Liver (tissue), 5 donors: ENCODE results near the gene AWAT2. TPM values are rescaled to one million over a fixed set of nuclear protein-coding genes. Genes with fewer than 3 reads are reported as not detected.

ENCODE experiments used
- polyA plus RNA-seq, 2 donors: library from polyadenylated mRNA; stranded (reverse) in 1 of 2; unstranded in 1 of 2; fragments of 200-250 nt in 1 of 2; fragments of >200 nt in 1 of 2; fragmentation: Nextera tagmentation in 1 of 2; extraction: Ambion mirVana in 1 of 2; gene quantifications; one replicate each; pipeline versions ENCODE4 v1.2.1 to v1.2.3, GENCODE V29; 2013 to 2015
- small RNA-seq: library from RNA; depleted of rRNA; stranded (forward); fragments of <200 nt; gene quantifications from one replicate; pipeline ENCODE3, GENCODE V24; 2014
- total RNA-seq, 2 donors: library from RNA; depleted of rRNA; stranded (reverse); fragments of >200 nt; gene quantifications; one replicate each; pipeline ENCODE4 v1.2.3, GENCODE V29; 2014
- donor health status: healthy.
- donor health status: healthy.
- donor health status: healthy.

Gene AWAT2
- total and polyA plus RNA-seq, 4 donors: not detected

Small RNA genes lying within 50 kb of the gene (small RNA-seq; reads per million reads assigned to genes)
- 0.29 reads per million, percentile 25 among the genes with 10 or more reads in this experiment for gene MIR676

Other genes starting within 250 kb of the AWAT2 start
- gene OTUD6A, start 12.5 kb upstream of the AWAT2 start, total RNA-seq: not detected
- not detected for gene OTUD6A, start 12.5 kb upstream of the AWAT2 start, polyA plus RNA-seq
- 10 to 100 TPM; 11.8 to 18.1 TPM for gene IGBP1, start 83.5 kb upstream of the AWAT2 start, total RNA-seq
- 10 to 100 TPM in 1 of 2 donors, 1 to 10 TPM in 1; 7.8 to 11.3 TPM for gene IGBP1, start 83.5 kb upstream of the AWAT2 start, polyA plus RNA-seq
- not detected for gene DGAT2L6, start 127.5 kb upstream of the AWAT2 start, total RNA-seq
- not detected for gene DGAT2L6, start 127.5 kb upstream of the AWAT2 start, polyA plus RNA-seq
- gene AWAT1, start 184.7 kb upstream of the AWAT2 start, total RNA-seq: not detected
- gene AWAT1, start 184.7 kb upstream of the AWAT2 start, polyA plus RNA-seq: not detected
- gene P2RY4, start 210.3 kb upstream of the AWAT2 start, total RNA-seq: under 1 TPM; 0.08 to 0.28 TPM
- not detected for gene P2RY4, start 210.3 kb upstream of the AWAT2 start, polyA plus RNA-seq
- gene ARR3, start 218.4 kb upstream of the AWAT2 start, total RNA-seq: not detected
- gene ARR3, start 218.4 kb upstream of the AWAT2 start, polyA plus RNA-seq: not detected
- not detected for gene RAB41, start 232.2 kb upstream of the AWAT2 start, total RNA-seq
- gene RAB41, start 232.2 kb upstream of the AWAT2 start, polyA plus RNA-seq: not detected
- gene PDZD11, start 240.0 kb upstream of the AWAT2 start, total RNA-seq: 10 to 100 TPM in 1 of 2 donors, 1 to 10 TPM in 1; 8.5 to 13.3 TPM
- 10 to 100 TPM; 18.4 to 25.9 TPM for gene PDZD11, start 240.0 kb upstream of the AWAT2 start, polyA plus RNA-seq
- 10 to 100 TPM in 1 of 2 donors, under 1 TPM in 1; under 0.01 to 17.3 TPM for gene KIF4A, start 240.2 kb upstream of the AWAT2 start, total RNA-seq
- gene KIF4A, start 240.2 kb upstream of the AWAT2 start, polyA plus RNA-seq: under 1 TPM; 0.07 to 0.92 TPM